ENCODE results near the gene FILIP1L.
A peak's percentile ranks its signal among the peaks of the same experiment; 100 is the strongest.

The FILIP1L gene

DNA sequence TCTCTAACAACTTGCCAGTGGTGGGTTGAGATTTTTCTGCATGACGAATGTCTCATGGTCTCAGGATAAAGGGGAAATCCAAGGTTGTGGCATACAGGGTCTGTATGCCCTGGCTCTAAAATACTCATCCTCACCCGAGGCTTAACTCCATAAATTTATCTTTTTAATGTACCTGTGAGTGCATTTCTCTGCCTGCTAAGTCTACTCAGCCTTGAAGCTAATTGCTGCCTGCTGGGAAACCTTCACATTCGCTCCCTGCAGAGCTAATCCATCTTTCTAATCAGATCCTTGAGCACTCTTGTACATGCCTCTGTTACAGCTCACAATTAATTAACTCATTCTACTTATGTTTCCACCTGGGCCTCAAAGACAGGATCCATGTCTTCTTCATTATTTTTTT, 202.9 kb downstream of the FILIP1L start:
- no peak for DNase-seq

DNA sequence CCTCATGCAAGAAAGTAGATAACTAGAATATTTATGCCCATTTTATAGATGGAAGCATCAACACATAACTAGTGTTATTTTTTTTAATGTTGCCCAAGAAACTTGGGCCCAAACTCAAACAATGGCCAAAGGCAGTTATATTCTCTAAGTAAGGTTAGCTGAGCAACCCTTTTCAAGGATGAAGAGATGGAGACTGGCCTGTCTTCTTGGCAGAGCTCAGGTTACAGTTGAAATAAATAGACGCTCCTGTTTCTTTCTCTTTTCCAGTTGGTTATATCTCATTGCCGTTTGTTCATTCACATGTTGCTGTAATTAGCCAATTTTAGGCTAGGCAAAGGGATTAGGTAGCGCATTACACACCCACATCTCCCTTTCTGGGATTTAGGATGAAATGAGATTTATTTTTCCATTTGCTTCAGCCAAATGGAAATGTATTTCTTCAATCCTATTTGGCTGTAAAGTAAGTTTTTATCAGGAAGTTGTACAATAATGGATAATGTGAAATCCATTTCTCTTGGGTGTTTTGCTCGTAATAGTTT, 203.5 kb downstream of the FILIP1L start:
- DNase-seq = no peak

GRCh38 chr3:99909714-99910495, 204.4 kb downstream of the FILIP1L start:
- no peak for DNase-seq

DNA sequence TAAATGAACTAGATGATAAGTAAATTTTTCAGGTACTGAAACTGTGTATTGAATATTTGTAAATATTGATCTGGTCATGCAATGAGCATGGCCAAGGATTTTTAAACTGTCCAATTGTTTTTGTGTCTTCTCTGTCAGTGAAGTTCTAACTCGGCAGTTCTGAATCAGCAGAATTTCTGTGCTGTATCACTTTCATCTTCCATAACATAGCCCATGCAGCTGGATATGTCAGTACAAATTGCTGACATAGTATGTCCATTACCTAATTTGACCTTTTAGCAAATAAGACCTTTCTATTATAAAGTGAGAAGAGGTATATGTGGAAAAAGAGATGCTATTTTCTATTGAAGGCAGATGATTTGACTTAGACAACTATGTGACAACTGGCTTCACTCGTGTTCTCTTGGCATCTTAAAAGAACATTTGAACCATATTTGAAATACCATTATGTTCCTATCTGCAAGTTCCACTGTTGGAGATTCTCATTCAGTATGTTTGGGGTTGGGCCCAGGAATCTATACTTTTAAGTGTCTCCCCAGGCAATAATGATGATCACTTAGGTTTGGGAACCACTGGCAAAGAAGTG, 206.2 kb downstream of the FILIP1L start:
- no peak for DNase-seq

DNA sequence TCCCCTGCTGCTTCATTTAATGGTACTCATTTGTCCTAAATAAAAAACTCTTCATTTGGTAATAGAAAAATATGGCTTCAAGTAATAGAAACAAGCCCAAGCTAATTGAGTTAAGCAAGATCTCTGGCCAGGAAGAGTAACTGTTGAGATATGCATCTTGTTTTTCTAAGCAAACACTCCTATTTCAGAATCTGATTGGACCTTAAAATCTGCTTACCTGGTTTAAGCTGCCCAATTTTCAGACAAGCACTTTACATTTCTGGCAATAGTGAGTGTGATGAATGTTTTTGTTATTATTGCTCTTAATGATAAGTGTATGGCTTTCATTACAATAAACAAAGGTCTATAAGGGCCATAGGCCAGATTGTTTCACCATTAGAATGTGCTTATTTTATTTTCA, 210.4 kb downstream of the FILIP1L start:
- no peak for DNase-seq

GRCh38 chr3:99902091-99902490, 212.2 kb downstream of the FILIP1L start:
- DNase-seq = no peak

DNA sequence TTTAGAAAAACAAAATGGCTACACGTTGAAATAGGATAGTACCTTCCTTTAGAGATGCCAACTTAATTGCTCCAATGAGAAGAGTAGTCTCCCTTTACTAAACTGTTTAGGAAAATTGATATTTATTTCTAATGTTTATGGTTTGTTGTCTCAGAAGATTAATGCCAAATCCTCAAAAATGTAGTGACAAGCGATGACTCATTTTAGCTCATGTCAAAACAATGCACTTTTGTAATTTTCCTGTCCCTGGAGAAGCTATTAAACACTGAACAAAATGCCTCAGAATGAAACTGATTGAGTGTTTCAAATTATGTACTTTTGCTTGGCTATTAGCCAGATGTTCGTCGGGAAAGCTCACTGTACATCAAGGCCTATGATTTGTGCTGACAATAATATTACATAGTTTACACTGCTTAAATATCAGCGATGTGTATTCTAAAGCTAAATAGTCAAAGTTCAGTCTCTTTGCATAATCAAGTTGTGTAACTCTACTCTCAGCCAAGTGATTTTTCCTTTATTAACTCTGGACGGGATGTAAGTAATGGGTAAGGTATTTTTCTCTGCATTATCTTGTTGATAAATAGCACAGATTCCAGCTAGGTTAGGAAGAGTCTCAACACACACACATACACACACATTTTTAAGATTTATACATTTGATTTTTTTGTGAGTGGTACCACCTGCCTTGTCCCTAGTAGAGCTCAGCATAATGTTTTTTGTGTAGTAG, 212.9 kb downstream of the FILIP1L start:
- DNase-seq = no peak

- no peak for DNase-seq
Measured at GRCh38 chr3:99900248-99900647, 214.1 kb downstream of the FILIP1L start.

DNA sequence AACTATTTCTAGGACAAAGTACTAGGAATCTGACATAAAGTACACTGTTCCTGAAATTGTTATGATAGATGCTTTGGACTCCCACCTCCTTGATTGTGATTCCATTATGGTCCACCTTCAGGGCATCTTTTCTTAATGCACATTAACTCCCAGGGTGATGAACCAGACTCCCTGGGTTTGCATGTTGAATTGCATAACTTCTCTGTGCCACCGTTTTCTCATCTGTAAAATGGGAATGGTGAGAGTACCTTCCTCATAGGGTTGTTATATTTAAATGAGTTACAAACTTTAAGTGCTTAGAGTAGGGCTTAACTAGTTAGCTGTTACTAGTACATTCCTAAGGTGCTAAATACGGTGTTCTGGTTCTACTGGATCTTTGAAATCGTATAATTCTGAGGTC, 214.7 kb downstream of the FILIP1L start:
- no peak for DNase-seq

- peak; percentile 28 for DNase-seq
Measured at GRCh38 chr3:99896482-99896881, 217.8 kb downstream of the FILIP1L start.

DNA sequence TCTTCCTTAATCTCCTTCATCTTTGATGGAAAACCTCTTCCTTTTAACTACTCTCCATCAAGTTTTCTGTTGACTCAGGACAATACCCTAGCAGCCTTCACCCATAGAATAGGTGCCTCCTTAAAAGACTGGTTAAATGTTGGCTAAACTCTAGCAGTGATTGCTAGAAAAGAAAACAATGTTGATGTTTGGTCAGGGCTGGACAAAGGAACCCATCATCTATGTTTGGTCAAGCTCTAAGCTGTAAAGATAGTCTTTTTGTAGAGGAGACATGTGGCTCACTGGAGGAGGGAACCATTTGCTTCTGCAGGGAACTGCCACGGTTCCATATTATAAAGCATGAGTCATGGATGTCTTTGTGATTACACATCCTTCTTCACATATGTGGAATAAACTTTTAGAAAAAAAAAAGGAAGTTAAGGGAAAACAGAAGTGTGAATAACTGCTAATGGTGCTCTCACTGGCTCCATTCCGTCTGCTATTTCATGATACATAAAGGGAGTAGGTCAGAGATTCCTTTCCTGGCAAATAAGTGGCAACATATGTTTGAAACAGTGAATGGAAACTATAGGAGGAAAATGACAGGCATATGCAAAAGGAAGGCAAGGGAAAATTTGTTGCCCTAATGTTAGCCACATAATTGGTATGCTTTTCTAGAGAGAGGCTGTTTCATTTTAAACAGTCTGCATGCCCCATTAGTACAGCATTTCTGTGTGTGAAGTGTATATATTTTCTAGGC, 218.4 kb downstream of the FILIP1L start:
- peak; percentile 28 for DNase-seq

- no peak for DNase-seq
Measured at GRCh38 chr3:99895131-99895696, 219.1 kb downstream of the FILIP1L start.

DNA sequence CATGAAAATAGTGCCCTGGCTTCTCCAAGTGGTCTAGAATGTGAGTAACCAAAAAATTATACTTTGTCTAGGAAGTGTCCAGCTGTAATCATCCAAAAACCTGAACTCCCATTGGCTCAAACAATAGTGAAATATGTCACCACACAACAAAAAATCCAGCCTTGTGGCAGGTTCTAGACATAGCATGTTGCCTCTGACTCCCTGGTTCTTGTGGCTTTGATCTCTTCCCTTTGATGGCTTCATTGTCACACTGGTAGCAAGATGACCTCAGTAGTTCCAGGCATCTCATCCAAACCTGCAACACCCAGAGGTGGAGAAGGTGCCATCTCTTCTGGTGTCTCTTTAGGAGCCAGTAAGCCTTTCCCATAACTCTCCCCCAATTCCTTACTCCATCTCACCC, 222.0 kb downstream of the FILIP1L start:
- DNase-seq = no peak

DNA sequence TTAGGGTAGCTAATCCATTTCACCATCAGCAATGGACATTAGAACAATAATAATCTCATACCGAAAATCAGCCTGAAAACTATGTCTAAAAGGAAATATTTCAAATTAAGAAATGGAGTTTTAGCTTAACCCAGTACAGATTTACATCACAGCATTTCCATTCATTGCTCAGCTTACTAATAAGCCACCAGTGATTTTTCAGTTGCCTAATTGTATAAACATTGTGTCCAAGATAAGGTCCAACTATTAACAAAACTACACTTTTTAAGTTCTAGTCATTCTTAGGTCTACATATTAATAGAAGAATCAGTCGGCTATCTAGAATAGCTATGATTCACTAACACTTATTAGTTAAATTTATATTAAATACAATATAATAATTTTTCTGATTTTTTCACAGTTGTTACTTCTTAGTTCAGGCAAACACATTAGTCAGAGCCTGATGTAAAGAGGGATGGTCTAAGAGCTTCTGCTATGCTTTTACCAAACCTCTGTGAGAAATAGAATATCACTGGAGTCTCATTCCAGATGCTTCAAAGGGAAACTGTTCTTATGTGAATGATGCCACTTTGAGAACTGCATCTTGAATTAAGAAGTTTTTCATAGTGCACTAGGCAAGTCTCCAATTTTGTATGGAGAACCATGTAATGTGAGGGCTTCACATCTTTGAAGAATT, 222.6 kb downstream of the FILIP1L start:
- no peak for DNase-seq

- no peak for DNase-seq
Measured at GRCh38 chr3:99885851-99886250, 228.4 kb downstream of the FILIP1L start.

DNA sequence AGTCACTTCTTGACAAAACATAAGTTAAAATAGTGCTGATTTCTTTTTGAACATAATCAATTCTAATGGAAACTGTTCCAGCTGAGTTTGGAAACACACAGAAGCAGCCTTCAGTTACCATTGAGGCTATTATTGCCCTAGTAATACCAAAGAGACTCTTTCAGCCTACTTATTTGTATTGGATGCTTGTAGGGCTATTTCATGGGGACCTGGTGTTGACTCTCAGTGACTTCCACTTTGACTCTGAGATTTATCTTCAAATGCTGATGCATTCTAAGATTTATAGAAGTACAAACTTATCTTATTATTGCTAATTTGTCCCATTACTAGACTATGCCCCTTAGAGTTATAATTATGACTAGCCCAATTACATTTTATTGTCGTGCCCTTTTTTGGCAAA, 229.2 kb downstream of the FILIP1L start:
- no peak for DNase-seq

DNA sequence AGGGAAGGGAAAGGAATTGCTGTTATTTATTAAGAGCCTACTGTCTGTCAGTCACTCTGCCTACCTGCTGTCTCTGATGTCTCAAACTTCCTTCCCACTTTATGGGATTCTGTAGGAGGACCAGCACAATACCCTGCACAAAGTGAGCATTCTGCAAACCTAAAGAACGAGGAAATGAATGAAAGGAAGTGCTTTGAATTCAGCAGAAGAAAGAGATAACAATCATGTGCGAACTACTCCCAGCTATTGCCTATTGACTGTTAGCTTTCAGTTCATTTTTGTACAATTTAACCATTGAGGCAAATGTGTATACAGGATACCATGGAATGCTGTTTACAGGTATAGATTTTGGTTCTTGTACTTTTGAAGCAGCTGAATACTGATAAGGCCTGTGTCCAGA, 229.8 kb downstream of the FILIP1L start:
- DNase-seq = no peak

GRCh38 chr3:99883693-99884092, 230.6 kb downstream of the FILIP1L start:
- DNase-seq = no peak

- no peak for DNase-seq
Measured at GRCh38 chr3:99883138-99883461, 231.2 kb downstream of the FILIP1L start.

GRCh38 chr3:99882436-99883137, 231.7 kb downstream of the FILIP1L start:
- no peak for DNase-seq

DNA sequence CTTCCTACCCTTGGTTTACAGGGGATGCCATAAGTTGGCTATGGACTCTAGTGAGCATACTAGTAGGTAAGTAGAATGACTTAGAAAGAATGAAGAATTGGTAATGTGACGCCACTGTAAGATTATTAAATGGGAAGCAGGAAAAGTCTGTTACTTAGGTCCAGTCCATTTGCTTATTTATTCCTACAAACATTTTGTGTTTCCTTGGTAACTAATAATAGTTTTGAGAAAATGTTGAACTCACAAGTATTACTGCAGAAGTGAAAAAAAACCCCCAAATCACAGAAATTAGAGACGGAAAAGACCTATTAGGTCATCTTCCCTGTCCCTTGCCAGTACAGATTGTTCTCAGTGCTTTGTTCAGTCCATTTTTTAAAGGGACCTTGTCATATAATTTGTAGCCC, 233.2 kb downstream of the FILIP1L start:
- no peak for DNase-seq

- no peak for DNase-seq
Measured at GRCh38 chr3:99879275-99879674, 235.0 kb downstream of the FILIP1L start.
